IgD-negative memory B cell (primary cell): ENCODE measurements around the gene GNRHR. TPM values are rescaled to one million over a fixed set of nuclear protein-coding genes. Genes with fewer than 3 reads are reported as not detected.

ENCODE experiments used
- H3K27ac Mint-ChIP-seq, 3 donors: one replicate each; pipeline ENCODE4 v1.8.0; 2020 to 2022; ENCODE audit warnings: mild to moderate bottlenecking in 3 of 3, mixed read lengths in 3 of 3, moderate library complexity in 1 of 3
- H3K27me3 Mint-ChIP-seq: one replicate; pipeline ENCODE4 v1.8.0; 2021; ENCODE audit warnings: mixed read lengths
- H3K36me3 Mint-ChIP-seq: one replicate; pipeline ENCODE4 v1.8.0; 2020; ENCODE audit warnings: mild to moderate bottlenecking, mixed read lengths
- H3K4me1 Mint-ChIP-seq, 3 donors: one replicate each; pipeline ENCODE4 v1.8.0; 2020 to 2022; ENCODE audit warnings: mixed read lengths in 3 of 3, mild to moderate bottlenecking in 1 of 3
- H3K4me3 Mint-ChIP-seq, 4 donors: one replicate each; pipeline ENCODE4 v1.8.0; 2020 to 2022; ENCODE audit warnings: mild to moderate bottlenecking in 4 of 4, mixed read lengths in 4 of 4, moderate library complexity in 3 of 4
- H3K9me3 Mint-ChIP-seq, 3 donors: one replicate each; pipeline ENCODE4 v1.8.0; 2020 to 2021; ENCODE audit warnings: mixed read lengths in 3 of 3, mild to moderate bottlenecking in 1 of 3
- polyA plus RNA-seq: library from polyadenylated mRNA; unstranded; fragments of 300-500 nt; fragmentation: Illumina TruSeq; gene quantifications from one replicate; pipeline ENCODE4 v1.2.3, GENCODE V29; 2021

Gene GNRHR
- polyA plus RNA-seq, 1 donor from 2014 or later: not detected

DNA sequence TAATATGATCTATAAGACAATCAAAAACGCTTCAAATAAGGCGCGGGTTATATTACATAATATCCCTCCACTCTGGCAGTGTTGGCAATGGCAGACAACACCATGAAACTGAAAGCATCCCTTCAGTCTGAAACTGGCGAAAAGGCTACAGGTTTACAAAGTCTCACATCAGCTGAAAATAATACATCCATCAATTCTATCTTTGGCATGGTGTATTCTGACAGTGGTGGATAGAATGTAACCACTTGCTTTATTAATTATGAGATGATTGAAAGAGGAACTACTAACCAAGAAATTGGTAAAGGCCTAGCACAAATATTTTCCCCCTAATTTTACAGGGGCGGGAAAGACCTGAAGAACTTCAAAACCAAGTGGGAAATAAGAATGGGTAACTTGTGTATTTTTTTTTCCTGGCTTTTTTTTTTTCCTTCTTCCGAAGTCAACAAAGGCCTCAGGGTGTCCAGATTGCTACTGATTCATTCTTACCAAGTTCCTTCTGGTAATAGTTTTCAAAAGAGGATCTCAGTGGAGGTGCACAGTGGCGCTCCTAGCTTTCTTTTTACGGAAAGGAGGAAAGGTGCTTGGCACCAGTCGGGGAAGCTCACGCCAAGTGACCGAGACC, 54.0 kb downstream of the GNRHR start:
- H3K9me3 Mint-ChIP-seq: peaks cover 0 to 2% (median 0%) of the 10 kb centered on the region in 3 donors
- no peaks in the 10 kb centered on the region for H3K27me3 Mint-ChIP-seq
- H3K4me1 Mint-ChIP-seq: peaks cover 40 to 58% (median 47%) of the 10 kb centered on the region in 3 donors
- peak overlapping the region; percentile 54 to 98 (median 94) for H3K27ac Mint-ChIP-seq
- H3K36me3 Mint-ChIP-seq: peaks cover 4% of the 10 kb centered on the region
- peak overlapping the region; percentile 88 to 98 (median 93) for H3K4me3 Mint-ChIP-seq

DNA sequence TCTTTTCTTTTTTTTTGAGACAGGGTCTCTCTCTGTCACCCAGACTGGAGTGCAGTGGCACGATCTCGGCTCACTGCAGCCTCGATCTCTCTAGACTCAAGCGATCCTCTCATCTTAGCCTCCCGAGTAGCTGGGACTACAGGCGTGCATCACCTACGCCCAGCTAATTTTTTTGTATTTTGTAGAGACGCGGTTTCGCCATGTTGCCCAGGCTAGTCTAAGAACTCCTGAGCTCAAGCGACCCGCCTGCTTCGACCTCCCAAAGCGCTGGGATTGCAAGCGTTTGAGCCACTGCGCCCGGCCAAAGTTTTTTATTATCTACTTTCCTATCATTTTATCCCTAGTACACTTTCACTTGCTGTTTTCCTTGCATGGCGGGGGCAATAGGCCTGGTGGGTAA, 54.6 kb downstream of the GNRHR start:
- H3K27ac Mint-ChIP-seq: peak overlapping the region in 2 of 3 donors; percentile 54 to 94
- peaks cover 39 to 53% (median 42%) of the 10 kb centered on the region in 3 donors for H3K4me1 Mint-ChIP-seq
- peaks cover 7% of the 10 kb centered on the region for H3K36me3 Mint-ChIP-seq
- peaks cover 0 to 2% (median 0%) of the 10 kb centered on the region in 3 donors for H3K9me3 Mint-ChIP-seq
- H3K27me3 Mint-ChIP-seq: no peaks in the 10 kb centered on the region
- peak overlapping the region; percentile 88 to 98 (median 93) for H3K4me3 Mint-ChIP-seq

DNA sequence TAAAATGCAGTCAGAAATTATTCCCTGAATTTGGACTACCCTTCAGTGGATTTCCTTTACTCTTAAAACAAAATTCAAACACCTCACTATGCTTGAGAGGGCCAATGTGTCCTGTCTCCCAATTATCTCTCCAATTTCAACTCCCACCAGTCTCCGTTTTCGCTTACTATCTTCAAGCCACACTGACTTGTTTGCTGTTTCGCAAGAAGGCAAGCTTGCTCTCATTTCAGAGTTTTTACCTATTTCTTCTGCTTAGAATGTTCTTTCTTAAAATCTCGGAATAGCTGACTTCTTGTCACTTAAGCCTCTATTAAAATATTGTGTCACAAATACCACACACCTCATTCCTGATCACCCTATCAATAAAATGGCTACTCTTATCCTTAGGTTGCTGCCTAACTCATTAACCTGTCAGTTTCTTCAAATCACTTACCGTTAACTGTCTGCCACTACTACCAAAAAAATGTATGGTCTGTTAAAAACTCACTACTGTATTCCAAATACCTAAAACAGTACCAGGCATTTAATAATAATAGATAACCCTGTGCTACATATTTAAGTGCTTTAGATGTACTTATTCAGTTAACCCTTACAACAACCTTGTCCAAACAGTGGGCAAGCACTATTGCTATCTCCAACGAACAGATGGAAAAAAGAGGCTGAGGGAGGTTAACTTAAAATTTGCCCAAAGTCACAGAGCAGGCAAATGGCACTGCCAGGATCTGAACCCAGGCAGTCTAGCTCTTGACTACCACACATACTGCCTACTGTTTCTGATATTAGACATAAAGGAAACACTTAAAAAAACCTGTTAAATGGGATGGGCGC, 56.1 kb downstream of the GNRHR start:
- no peaks in the 10 kb centered on the region for H3K27me3 Mint-ChIP-seq
- H3K4me3 Mint-ChIP-seq: peak overlapping the region in 1 of 4 donors; percentile 37
- H3K27ac Mint-ChIP-seq: peak overlapping the region; percentile 21 to 45 (median 22)
- H3K4me1 Mint-ChIP-seq: peaks cover 34 to 48% (median 37%) of the 10 kb centered on the region in 3 donors
- peaks cover 7% of the 10 kb centered on the region for H3K36me3 Mint-ChIP-seq
- H3K9me3 Mint-ChIP-seq: no peaks in the 10 kb centered on the region

DNA sequence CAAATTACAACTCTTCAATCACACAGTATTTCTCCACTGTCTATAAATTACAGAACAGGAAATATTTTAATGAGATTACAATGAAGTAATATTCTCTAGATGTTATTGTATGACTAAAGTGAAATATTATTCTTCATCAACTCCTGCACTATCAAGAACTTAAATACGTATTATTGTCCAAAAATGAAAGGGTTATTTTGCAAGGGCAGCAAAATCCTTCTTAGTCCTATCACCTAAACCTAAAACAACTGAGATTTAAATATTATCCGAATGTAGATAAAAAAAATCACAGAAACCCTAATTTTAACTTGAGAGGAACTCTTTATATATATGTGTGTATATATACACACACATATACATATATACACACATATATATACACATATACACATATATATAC, 58.1 kb downstream of the GNRHR start:
- H3K9me3 Mint-ChIP-seq: peaks cover 0 to 4% (median 0%) of the 10 kb centered on the region in 3 donors
- H3K4me1 Mint-ChIP-seq: peaks cover 31 to 32% (median 31%) of the 10 kb centered on the region in 3 donors
- H3K4me3 Mint-ChIP-seq: no peak overlapping the region
- H3K27me3 Mint-ChIP-seq: no peaks in the 10 kb centered on the region
- peaks cover 14% of the 10 kb centered on the region for H3K36me3 Mint-ChIP-seq
- H3K27ac Mint-ChIP-seq: peak overlapping the region in 1 of 3 donors; percentile 46

DNA sequence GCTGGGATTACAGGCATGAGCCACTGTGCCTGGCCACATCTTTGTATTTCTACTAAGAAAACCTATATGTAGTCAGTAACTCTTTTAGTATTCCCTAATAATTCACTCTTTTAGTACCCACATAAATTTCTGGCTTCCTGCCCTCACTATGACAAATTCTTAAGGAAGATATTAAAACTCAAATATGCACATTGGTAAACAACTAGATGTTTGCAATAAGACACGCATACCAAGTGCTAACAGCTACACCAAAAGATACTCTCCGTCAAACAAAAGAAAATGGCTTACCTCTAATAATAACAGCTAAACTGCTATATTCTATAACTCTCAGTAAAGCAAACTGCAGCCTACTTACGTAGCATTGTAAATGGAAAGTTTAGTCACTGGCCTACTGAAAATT, 59.5 kb downstream of the GNRHR start:
- Mint-ChIP-seq H3K27ac (no peak overlapping the region), H3K36me3 (peaks cover 14% of the 10 kb centered on the region), H3K4me3 (no peak overlapping the region), H3K4me1 (peaks cover 26 to 29% (median 28%) of the 10 kb centered on the region in 3 donors), H3K9me3 (peaks cover 0 to 4% (median 0%) of the 10 kb centered on the region in 3 donors), H3K27me3 (no peaks in the 10 kb centered on the region)

DNA sequence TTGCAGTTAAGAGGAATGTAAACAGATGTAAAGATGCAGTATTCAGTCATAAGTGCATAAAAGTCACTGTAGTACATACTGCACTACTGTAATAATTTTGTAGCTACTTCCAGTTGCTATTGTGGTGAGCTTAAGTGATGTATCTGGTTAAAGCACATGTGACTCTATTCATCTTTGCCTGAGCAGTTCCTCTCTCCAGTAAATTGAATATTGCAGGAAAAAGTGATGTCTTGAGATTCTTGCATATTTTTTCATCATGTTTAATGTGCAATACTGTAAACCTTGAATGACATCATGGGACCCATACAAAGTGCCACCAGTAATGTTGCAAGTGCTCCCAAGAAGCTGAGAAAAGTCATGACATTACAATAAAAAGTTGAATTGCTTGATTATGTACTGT, 62.9 kb downstream of the GNRHR start:
- H3K27me3 Mint-ChIP-seq: no peaks in the 10 kb centered on the region
- peaks cover 12 to 18% (median 15%) of the 10 kb centered on the region in 3 donors for H3K4me1 Mint-ChIP-seq
- H3K36me3 Mint-ChIP-seq: peaks cover 16% of the 10 kb centered on the region
- H3K4me3 Mint-ChIP-seq: no peak overlapping the region
- H3K27ac Mint-ChIP-seq: no peak overlapping the region
- peaks cover 0 to 4% (median 0%) of the 10 kb centered on the region in 3 donors for H3K9me3 Mint-ChIP-seq

Other genes starting within 250 kb of the GNRHR start
- 18.7 TPM for gene CENPC, start 208.9 kb downstream of the GNRHR start, polyA plus RNA-seq
- 110 TPM for gene STAP1, start 195.7 kb downstream of the GNRHR start, polyA plus RNA-seq
- gene UBA6, start 53.2 kb downstream of the GNRHR start, polyA plus RNA-seq: 29.3 TPM
- gene TMPRSS11D, start 129.6 kb upstream of the GNRHR start, polyA plus RNA-seq: not detected
- not detected for gene TMPRSS11A, start 209.1 kb upstream of the GNRHR start, polyA plus RNA-seq